OCI-LY1 (cell line): ENCODE measurements around the gene TPH1.

ENCODE experiments used
- H2AFZ ChIP-seq: fragments of 200-600 bp; sonication (generic), shearing (Covaris generic); 2 replicates; pipeline ENCODE4 v1.6.0; 2014; ENCODE audit warnings: antibody characterized with exemption, mild to moderate bottlenecking, low read length
- H3F3A ChIP-seq: fragments of 200-600 bp; sonication (generic), shearing (Covaris generic); 2 replicates; pipeline ENCODE4 v1.6.0; 2014; ENCODE audit warnings: mild to moderate bottlenecking, antibody characterized with exemption, low read length, moderate library complexity; ENCODE audit not compliant: insufficient read depth
- H3K27ac ChIP-seq: fragments of 200-600 bp; sonication (generic); 2 replicates; pipeline ENCODE4 v1.5.1; 2014; ENCODE audit warnings: low read length, mixed run types, mild to moderate bottlenecking, low read depth; ENCODE audit not compliant: poor library complexity, severe bottlenecking
- H3K27me3 ChIP-seq: fragments of 200-600 bp; sonication (generic); 2 replicates; pipeline ENCODE4 v1.6.0; 2014; ENCODE audit warnings: antibody characterized with exemption, mild to moderate bottlenecking, low read length, moderate library complexity; ENCODE audit not compliant: insufficient read depth
- H3K36me3 ChIP-seq: fragments of 200-600 bp; sonication (generic); 2 replicates; pipeline ENCODE4 v1.6.1; 2014; ENCODE audit warnings: mild to moderate bottlenecking, antibody characterized with exemption, low read length, moderate library complexity, mixed read lengths; ENCODE audit not compliant: insufficient read depth
- H3K4me1 ChIP-seq: fragments of 200-600 bp; sonication (generic); 2 replicates; pipeline ENCODE4 v1.5.1; 2014; ENCODE audit warnings: mild to moderate bottlenecking, low read length, moderate library complexity; ENCODE audit not compliant: insufficient read depth, severe bottlenecking
- H3K4me2 ChIP-seq: fragments of 200-600 bp; sonication (generic), shearing (Covaris generic); 2 replicates; pipeline ENCODE4 v1.6.1; 2014; ENCODE audit warnings: low read length
- H3K4me3 ChIP-seq: fragments of 200-600 bp; sonication (generic); 2 replicates; pipeline ENCODE4 v1.5.1; 2014; ENCODE audit warnings: low read length, low read depth, mild to moderate bottlenecking, mixed read lengths; ENCODE audit not compliant: poor library complexity, severe bottlenecking
- H3K79me2 ChIP-seq: fragments of 200-600 bp; shearing (Covaris generic); 2 replicates; pipeline ENCODE4 v1.6.1; 2016; ENCODE audit warnings: mixed run types, low read length, mixed read lengths; ENCODE audit not compliant: insufficient read depth
- H3K9ac ChIP-seq: fragments of 200-600 bp; sonication (generic), shearing (Covaris generic); 2 replicates; pipeline ENCODE4 v1.6.1; 2014; ENCODE audit warnings: mild to moderate bottlenecking, low read length, mixed read lengths
- H3K9me2 ChIP-seq: fragments of 200-600 bp; sonication (generic), shearing (Covaris generic); 2 replicates; pipeline ENCODE4 v1.6.1; 2014; ENCODE audit warnings: low read depth, mild to moderate bottlenecking, low read length, mixed read lengths
- H3K9me3 ChIP-seq: fragments of 200-600 bp; shearing (Covaris generic); 2 replicates; pipeline ENCODE4 v1.6.1; 2014; ENCODE audit warnings: low read length, mixed read lengths
- H4K20me1 ChIP-seq: fragments of 200-600 bp; sonication (generic), shearing (Covaris generic); 2 replicates; pipeline ENCODE4 v1.6.0; 2016; ENCODE audit warnings: mild to moderate bottlenecking, low read length; ENCODE audit not compliant: insufficient read depth
- CTCF ChIP-seq: fragments of 200-600 bp; sonication (generic), shearing (Covaris generic); IDR thresholded peaks from 2 replicates; pipeline ENCODE4 v1.5.1; 2017; ENCODE audit warnings: mild to moderate bottlenecking, antibody characterized with exemption, low read length, moderate library complexity, mixed read lengths
- EZH2 ChIP-seq: fragments of 200-600 bp; sonication (generic), shearing (Covaris generic); IDR thresholded peaks from 2 replicates; pipeline ENCODE4 v1.8.0; 2017; ENCODE audit warnings: borderline replicate concordance, mixed run types, mild to moderate bottlenecking, antibody characterized with exemption, low read length, moderate library complexity, mixed read lengths

The TPH1 gene

GRCh38 chr11:18088966-18089365, 42.9 kb upstream of the TPH1 start:
- no peak overlapping the region for H3K4me2 ChIP-seq
- H3K79me2 ChIP-seq, result no peaks in the 10 kb centered on the region
- H3K9me3 ChIP-seq, result no peaks in the 10 kb centered on the region
- no peak overlapping the region for H2AFZ ChIP-seq
- no peaks in the 10 kb centered on the region for H3K9me2 ChIP-seq
- TF ChIP-seq CTCF, result no peak
- no peak for TF ChIP-seq EZH2
- H3K27ac ChIP-seq, result no peak overlapping the region
- no peaks in the 10 kb centered on the region for H4K20me1 ChIP-seq
- H3K27me3 ChIP-seq, result no peaks in the 10 kb centered on the region
- H3F3A ChIP-seq, result no peaks in the 10 kb centered on the region
- H3K4me3 ChIP-seq, result no peak overlapping the region
- H3K36me3 ChIP-seq, result peaks cover 97% of the 10 kb centered on the region
- H3K9ac ChIP-seq, result no peak overlapping the region
- H3K4me1 ChIP-seq, result no peaks in the 10 kb centered on the region

GRCh38 chr11:18088366-18088765, 42.3 kb upstream of the TPH1 start:
- no peaks in the 10 kb centered on the region for H3K9me3 ChIP-seq
- no peak overlapping the region for H3K27ac ChIP-seq
- no peak overlapping the region for H3K4me3 ChIP-seq
- H3F3A ChIP-seq, result no peaks in the 10 kb centered on the region
- H3K9me2 ChIP-seq, result no peaks in the 10 kb centered on the region
- H3K9ac ChIP-seq, result no peak overlapping the region
- H3K27me3 ChIP-seq, result no peaks in the 10 kb centered on the region
- H3K4me2 ChIP-seq, result no peak overlapping the region
- H4K20me1 ChIP-seq, result no peaks in the 10 kb centered on the region
- TF ChIP-seq EZH2 (no peak), CTCF (no peak)
- no peak overlapping the region for H2AFZ ChIP-seq
- H3K36me3 ChIP-seq, result peaks cover 97% of the 10 kb centered on the region
- H3K4me1 ChIP-seq, result no peaks in the 10 kb centered on the region
- H3K79me2 ChIP-seq, result no peaks in the 10 kb centered on the region

- no peaks in the 10 kb centered on the region for H3F3A ChIP-seq
- no peaks in the 10 kb centered on the region for H3K9me3 ChIP-seq
- no peak overlapping the region for H3K27ac ChIP-seq
- no peak overlapping the region for H3K4me3 ChIP-seq
- no peaks in the 10 kb centered on the region for H3K79me2 ChIP-seq
- H3K4me1 ChIP-seq, result no peaks in the 10 kb centered on the region
- H4K20me1 ChIP-seq, result no peaks in the 10 kb centered on the region
- TF ChIP-seq CTCF, result no peak
- TF ChIP-seq EZH2, result no peak
- no peaks in the 10 kb centered on the region for H3K9me2 ChIP-seq
- no peak overlapping the region for H2AFZ ChIP-seq
- H3K4me2 ChIP-seq, result no peak overlapping the region
- peaks cover 77% of the 10 kb centered on the region for H3K36me3 ChIP-seq
- no peak overlapping the region for H3K9ac ChIP-seq
- H3K27me3 ChIP-seq, result no peaks in the 10 kb centered on the region
Measured at GRCh38 chr11:18081551-18081950, 35.5 kb upstream of the TPH1 start.
